ENCODE data around the gene STK40.

GRCh38 chr1:36382669-36383068 lies 3.1 kb downstream of the STK40 start:
- TF ChIP-seq CTCF (IDR thresholded peaks at IDR 0.05) (no peak), POLR2AphosphoS5 (IDR thresholded peaks at IDR 0.05; ENCODE audit: low read depth, low read length) (no peak), REST (IDR thresholded peaks at IDR 0.05; ENCODE audit: insufficient read depth in 1 of 2, low read depth in 2 of 2, low read length in 1 of 2) (no peak)

Data from Panc1 (cell line).